SK-N-SH (cell line): Measurements from ENCODE around the gene STARD13. TPM values are rescaled to one million over a fixed set of nuclear protein-coding genes. Genes with fewer than 3 reads are reported as not detected.

Experiments
- CTCF ChIA-PET: fragments of 300-600, 350-600 bp; formaldehyde crosslinking; extraction: SDS; loops from one replicate; lab custom pipeline; 2021; lab: Yijun Ruan, JAX
- POLR2A ChIA-PET: fragments of 350-600 bp; sonication (Branson Sonifier 250); formaldehyde crosslinking; extraction: SDS; loops from one replicate; lab custom pipeline; 2020; ENCODE audit warnings: antibody characterized with exemption, inconsistent platforms; lab: Yijun Ruan, JAX
- DNase-seq: peaks from one replicate; pipeline ENCODE4 v3.0.0; 2012
- H2AFZ ChIP-seq: fragments of 200-600 bp; sonication (generic); 2 replicates; pipeline ENCODE4 v1.8.1; 2016; ENCODE audit warnings: antibody characterized with exemption, mild to moderate bottlenecking, low read depth
- H3F3A ChIP-seq: fragments of 200-600 bp; sonication (generic); replicated peaks from 2 replicates; pipeline ENCODE3; 2016; ENCODE audit warnings: antibody characterized with exemption, mild to moderate bottlenecking; ENCODE audit not compliant: insufficient read depth
- H3K27ac ChIP-seq, 2 experiments: fragments of 200-500 bp in 1 of 2; fragments of 200-600 bp in 1 of 2; sonication (Bioruptor generic) in 1 of 2; sonication (generic), shearing (Covaris generic) in 1 of 2; 2 replicates each; pipeline versions ENCODE4 v1.5.1 to v1.6.1; 2014 to 2016; ENCODE audit warnings: low read depth in 2 of 2, inconsistent platforms in 1 of 2, low read length in 1 of 2, mild to moderate bottlenecking in 1 of 2, mixed read lengths in 1 of 2
- H3K27me3 ChIP-seq: fragments of 200-600 bp; sonication (generic), shearing (Covaris generic); 2 replicates; pipeline ENCODE4 v1.6.1; 2016; ENCODE audit warnings: mixed run types; ENCODE audit not compliant: insufficient read depth
- H3K36me3 ChIP-seq, 2 experiments: fragments of 200-500 bp in 1 of 2; fragments of 200-600 bp in 1 of 2; sonication (Bioruptor generic) in 1 of 2; sonication (generic) in 1 of 2; replicated peaks in 1 of 2; 2 replicates each; pipeline versions ENCODE3 to v1.5.1; 2014 to 2016; ENCODE audit warnings: low read length in 1 of 2, mild to moderate bottlenecking in 1 of 2; ENCODE audit not compliant: insufficient read depth in 2 of 2, control insufficient read depth in 1 of 2
- H3K4me1 ChIP-seq, 2 experiments: fragments of 200-500 bp in 1 of 2; fragments of 200-600 bp in 1 of 2; sonication (Bioruptor generic) in 1 of 2; sonication (generic), shearing (Covaris generic) in 1 of 2; 2 replicates each; pipeline versions ENCODE4 v1.5.1 to v1.6.1; 2014 to 2016; ENCODE audit warnings: low read depth in 1 of 2, low read length in 1 of 2, mixed run types in 1 of 2; ENCODE audit not compliant: insufficient read depth in 2 of 2, control insufficient read depth in 1 of 2
- H3K4me2 ChIP-seq: fragments of 200-600 bp; sonication (generic), shearing (Covaris generic); 2 replicates; pipeline ENCODE4 v1.6.1; 2017; ENCODE audit warnings: mixed run types
- H3K4me3 ChIP-seq, 2 experiments: fragments of 200-500 bp in 1 of 2; fragments of 200-600 bp in 1 of 2; sonication (Bioruptor generic) in 1 of 2; sonication (generic), shearing (Covaris generic) in 1 of 2; 2 replicates each; pipeline versions ENCODE4 v1.5.1 to v1.8.1; 2014 to 2016; ENCODE audit warnings: low read depth in 2 of 2, inconsistent platforms in 1 of 2, low read length in 1 of 2, mild to moderate bottlenecking in 1 of 2, mixed read lengths in 1 of 2, moderate library complexity in 1 of 2
- H3K79me2 ChIP-seq: fragments of 200-600 bp; sonication (generic); 2 replicates; pipeline ENCODE4 v1.8.1; 2017; ENCODE audit warnings: mild to moderate bottlenecking; ENCODE audit not compliant: insufficient read depth
- H3K9ac ChIP-seq: fragments of 200-600 bp; sonication (generic); 2 replicates; pipeline ENCODE4 v1.6.1; 2017; ENCODE audit warnings: mixed run types
- H3K9me2 ChIP-seq: fragments of 200-600 bp; sonication (generic); 2 replicates; pipeline ENCODE4 v1.6.1; 2017; ENCODE audit warnings: mixed run types
- H3K9me3 ChIP-seq: fragments of 200-600 bp; sonication (generic); 2 replicates; pipeline ENCODE4 v1.6.1; 2017; ENCODE audit warnings: mixed run types, mild to moderate bottlenecking, moderate library complexity
- H4K20me1 ChIP-seq: fragments of 200-600 bp; sonication (generic); 2 replicates; pipeline ENCODE4 v1.6.1; 2017; ENCODE audit warnings: mild to moderate bottlenecking, mixed run types; ENCODE audit not compliant: insufficient read depth
- ELF1 ChIP-seq: IDR thresholded peaks from 2 replicates; pipeline ENCODE4 v1.4.0; 2012
- EZH2phosphoT487 ChIP-seq: fragments of 200-600 bp; sonication (generic); IDR thresholded peaks from 2 replicates; pipeline ENCODE4 v1.6.1; 2017; ENCODE audit warnings: low read depth, mixed run types, mild to moderate bottlenecking, antibody characterized with exemption, moderate library complexity, borderline replicate concordance
- FOSL2 ChIP-seq: IDR thresholded peaks from 2 replicates; pipeline ENCODE4 v1.4.0; 2012; ENCODE audit warnings: low read depth, mild to moderate bottlenecking, moderate library complexity, borderline replicate concordance
- FOXJ3 ChIP-seq: sonication (generic); formaldehyde crosslinking; IDR thresholded peaks from 2 replicates; pipeline ENCODE4 v1.5.1; 2020; ENCODE audit warnings: mild to moderate bottlenecking, missing genetic modification reagents
- GABPA ChIP-seq: IDR thresholded peaks from 2 replicates; pipeline ENCODE4 v1.4.0; 2012; ENCODE audit warnings: low read depth, mild to moderate bottlenecking
- GATA2 ChIP-seq: sonication (generic); formaldehyde crosslinking; IDR thresholded peaks from 2 replicates; pipeline ENCODE4 v1.5.0; 2020; ENCODE audit warnings: mild to moderate bottlenecking, missing genetic modification reagents
- JUND ChIP-seq: IDR thresholded peaks from 2 replicates; pipeline ENCODE4 v1.4.0; 2012
- MEF2A ChIP-seq: IDR thresholded peaks from 2 replicates; pipeline ENCODE4 v1.4.0; 2012; ENCODE audit warnings: low read depth, borderline replicate concordance
- MXI1 ChIP-seq: IDR thresholded peaks from 2 replicates; pipeline ENCODE4 v1.6.1; 2012; ENCODE audit warnings: mild to moderate bottlenecking, low read depth, low read length, improper control_type of control experiment
- NFIC ChIP-seq: IDR thresholded peaks from 2 replicates; pipeline ENCODE4 v1.4.0; 2012; ENCODE audit warnings: borderline replicate concordance
- RCOR1 ChIP-seq: fragments of 150-350 bp; IDR thresholded peaks from 2 replicates; pipeline ENCODE4 v1.6.1; 2017; ENCODE audit warnings: antibody characterized with exemption, low read length
- RFX5 ChIP-seq: IDR thresholded peaks from 2 replicates; pipeline ENCODE4 v1.6.1; 2012; ENCODE audit warnings: mild to moderate bottlenecking, improper control_type of control experiment, low read length
- SIN3A ChIP-seq: IDR thresholded peaks from 2 replicates; pipeline ENCODE4 v1.6.1; 2012; ENCODE audit warnings: low read depth, mild to moderate bottlenecking, low read length, moderate library complexity, borderline replicate concordance
- TAF1 ChIP-seq: IDR thresholded peaks from 2 replicates; pipeline ENCODE4 v1.6.1; 2012; ENCODE audit warnings: low read depth, mild to moderate bottlenecking, low read length, moderate library complexity, borderline replicate concordance
- TEAD4 ChIP-seq: IDR thresholded peaks from 2 replicates; pipeline ENCODE4 v1.4.0; 2012; ENCODE audit warnings: mild to moderate bottlenecking, borderline replicate concordance; ENCODE audit not compliant: insufficient read depth
- WGBS: methylation state at CpG from one replicate; pipeline ENCODE4 v1.1.6; 2017; ENCODE audit warnings: low lambda C conversion rate; 5-methylcytosine and 5-hydroxymethylcytosine counted together
- polyA plus RNA-seq, 3 experiments: library from polyadenylated mRNA; depleted of rRNA; stranded (reverse); fragments of >200 nt; gene quantifications; 2 replicates each; pipeline ENCODE4 v1.2.3, GENCODE V29; 2012
- TF ChIP-seq, protein P1 (sequence below): IDR thresholded peaks from 2 replicates; pipeline ENCODE4 v1.6.1; 2012; ENCODE audit warnings: mild to moderate bottlenecking, low read depth, low read length, moderate library complexity
- TF ChIP-seq, protein P2 (sequence below): fragments of 200-600 bp; sonication (generic); IDR thresholded peaks from 2 replicates; pipeline ENCODE4 v1.6.1; 2017; ENCODE audit warnings: antibody characterized with exemption, mild to moderate bottlenecking, moderate library complexity
- TF ChIP-seq, protein P3 (sequence below): IDR thresholded peaks from 2 replicates; pipeline ENCODE4 v1.4.0; 2012; ENCODE audit warnings: low read depth, borderline replicate concordance
- TF ChIP-seq, protein P4 (sequence below): fragments of 150-350 bp; IDR thresholded peaks from 2 replicates; pipeline ENCODE4 v1.6.1; 2016; ENCODE audit warnings: mild to moderate bottlenecking, low read depth, low read length

Gene STARD13
- polyA plus RNA-seq, 1 of the 3 experiments (the other 2 are of a cell fraction) = 5.7 TPM

DNA sequence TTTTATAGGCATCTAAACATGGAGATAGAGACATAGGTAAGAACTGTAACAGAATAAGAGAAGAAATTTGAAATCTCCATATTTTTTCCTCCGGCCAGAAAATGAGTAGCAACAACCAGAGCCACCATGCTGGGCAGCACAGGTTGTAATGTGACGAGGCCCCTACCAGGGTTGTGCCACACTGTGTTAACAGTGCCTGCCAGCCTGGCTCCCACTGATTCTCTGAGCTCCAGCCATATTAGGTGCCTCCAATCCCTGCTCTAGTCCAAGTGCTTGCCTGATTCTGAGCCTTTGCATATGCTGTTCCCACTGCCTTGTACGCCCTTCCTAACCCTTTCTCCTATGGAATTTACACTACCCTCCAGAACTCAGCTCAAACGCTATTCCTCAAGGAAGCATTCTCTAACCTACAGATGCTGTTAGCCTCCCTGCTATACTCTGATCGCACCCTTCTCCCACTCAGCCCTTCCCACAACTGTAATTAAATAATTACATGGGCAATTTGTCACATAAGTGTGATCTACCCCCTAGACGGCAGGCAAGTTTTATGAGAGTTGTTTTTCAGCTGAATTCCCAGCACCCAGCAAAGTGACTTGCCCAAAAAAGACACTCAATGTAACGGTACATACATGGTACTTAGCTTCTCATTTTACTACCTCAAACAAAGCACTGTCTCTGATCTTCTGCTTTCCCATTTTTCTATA, 37.6 kb upstream of the STARD13 start (continued):
- TF ChIP-seq, protein P1, sequence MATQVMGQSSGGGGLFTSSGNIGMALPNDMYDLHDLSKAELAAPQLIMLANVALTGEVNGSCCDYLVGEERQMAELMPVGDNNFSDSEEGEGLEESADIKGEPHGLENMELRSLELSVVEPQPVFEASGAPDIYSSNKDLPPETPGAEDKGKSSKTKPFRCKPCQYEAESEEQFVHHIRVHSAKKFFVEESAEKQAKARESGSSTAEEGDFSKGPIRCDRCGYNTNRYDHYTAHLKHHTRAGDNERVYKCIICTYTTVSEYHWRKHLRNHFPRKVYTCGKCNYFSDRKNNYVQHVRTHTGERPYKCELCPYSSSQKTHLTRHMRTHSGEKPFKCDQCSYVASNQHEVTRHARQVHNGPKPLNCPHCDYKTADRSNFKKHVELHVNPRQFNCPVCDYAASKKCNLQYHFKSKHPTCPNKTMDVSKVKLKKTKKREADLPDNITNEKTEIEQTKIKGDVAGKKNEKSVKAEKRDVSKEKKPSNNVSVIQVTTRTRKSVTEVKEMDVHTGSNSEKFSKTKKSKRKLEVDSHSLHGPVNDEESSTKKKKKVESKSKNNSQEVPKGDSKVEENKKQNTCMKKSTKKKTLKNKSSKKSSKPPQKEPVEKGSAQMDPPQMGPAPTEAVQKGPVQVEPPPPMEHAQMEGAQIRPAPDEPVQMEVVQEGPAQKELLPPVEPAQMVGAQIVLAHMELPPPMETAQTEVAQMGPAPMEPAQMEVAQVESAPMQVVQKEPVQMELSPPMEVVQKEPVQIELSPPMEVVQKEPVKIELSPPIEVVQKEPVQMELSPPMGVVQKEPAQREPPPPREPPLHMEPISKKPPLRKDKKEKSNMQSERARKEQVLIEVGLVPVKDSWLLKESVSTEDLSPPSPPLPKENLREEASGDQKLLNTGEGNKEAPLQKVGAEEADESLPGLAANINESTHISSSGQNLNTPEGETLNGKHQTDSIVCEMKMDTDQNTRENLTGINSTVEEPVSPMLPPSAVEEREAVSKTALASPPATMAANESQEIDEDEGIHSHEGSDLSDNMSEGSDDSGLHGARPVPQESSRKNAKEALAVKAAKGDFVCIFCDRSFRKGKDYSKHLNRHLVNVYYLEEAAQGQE = no peak
- TF ChIP-seq NFIC (no peak), GATA2 (CRISPR knock-in tag) (no peak), RFX5 (no peak), TEAD4 (no peak), TAF1 (no peak), JUND (no peak)
- TF ChIP-seq, protein P2, sequence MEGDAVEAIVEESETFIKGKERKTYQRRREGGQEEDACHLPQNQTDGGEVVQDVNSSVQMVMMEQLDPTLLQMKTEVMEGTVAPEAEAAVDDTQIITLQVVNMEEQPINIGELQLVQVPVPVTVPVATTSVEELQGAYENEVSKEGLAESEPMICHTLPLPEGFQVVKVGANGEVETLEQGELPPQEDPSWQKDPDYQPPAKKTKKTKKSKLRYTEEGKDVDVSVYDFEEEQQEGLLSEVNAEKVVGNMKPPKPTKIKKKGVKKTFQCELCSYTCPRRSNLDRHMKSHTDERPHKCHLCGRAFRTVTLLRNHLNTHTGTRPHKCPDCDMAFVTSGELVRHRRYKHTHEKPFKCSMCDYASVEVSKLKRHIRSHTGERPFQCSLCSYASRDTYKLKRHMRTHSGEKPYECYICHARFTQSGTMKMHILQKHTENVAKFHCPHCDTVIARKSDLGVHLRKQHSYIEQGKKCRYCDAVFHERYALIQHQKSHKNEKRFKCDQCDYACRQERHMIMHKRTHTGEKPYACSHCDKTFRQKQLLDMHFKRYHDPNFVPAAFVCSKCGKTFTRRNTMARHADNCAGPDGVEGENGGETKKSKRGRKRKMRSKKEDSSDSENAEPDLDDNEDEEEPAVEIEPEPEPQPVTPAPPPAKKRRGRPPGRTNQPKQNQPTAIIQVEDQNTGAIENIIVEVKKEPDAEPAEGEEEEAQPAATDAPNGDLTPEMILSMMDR = no peak
- TF ChIP-seq, protein P3, sequence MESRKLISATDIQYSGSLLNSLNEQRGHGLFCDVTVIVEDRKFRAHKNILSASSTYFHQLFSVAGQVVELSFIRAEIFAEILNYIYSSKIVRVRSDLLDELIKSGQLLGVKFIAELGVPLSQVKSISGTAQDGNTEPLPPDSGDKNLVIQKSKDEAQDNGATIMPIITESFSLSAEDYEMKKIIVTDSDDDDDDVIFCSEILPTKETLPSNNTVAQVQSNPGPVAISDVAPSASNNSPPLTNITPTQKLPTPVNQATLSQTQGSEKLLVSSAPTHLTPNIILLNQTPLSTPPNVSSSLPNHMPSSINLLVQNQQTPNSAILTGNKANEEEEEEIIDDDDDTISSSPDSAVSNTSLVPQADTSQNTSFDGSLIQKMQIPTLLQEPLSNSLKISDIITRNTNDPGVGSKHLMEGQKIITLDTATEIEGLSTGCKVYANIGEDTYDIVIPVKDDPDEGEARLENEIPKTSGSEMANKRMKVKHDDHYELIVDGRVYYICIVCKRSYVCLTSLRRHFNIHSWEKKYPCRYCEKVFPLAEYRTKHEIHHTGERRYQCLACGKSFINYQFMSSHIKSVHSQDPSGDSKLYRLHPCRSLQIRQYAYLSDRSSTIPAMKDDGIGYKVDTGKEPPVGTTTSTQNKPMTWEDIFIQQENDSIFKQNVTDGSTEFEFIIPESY = no peak

DNA sequence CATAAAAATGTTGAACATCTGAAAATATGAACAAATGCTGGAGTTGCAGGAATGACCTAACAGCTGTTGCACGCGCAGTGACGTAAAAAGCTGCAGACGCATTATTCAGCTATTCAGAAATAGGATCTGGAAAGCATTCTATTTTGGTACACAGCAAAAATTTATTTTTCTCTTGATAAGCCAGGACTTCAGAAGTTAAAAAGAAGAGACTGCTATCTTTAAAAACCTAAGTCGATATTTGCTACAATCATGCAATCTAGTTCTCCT, 36.9 kb upstream of the STARD13 start:
- H2AFZ ChIP-seq = no peak overlapping the region
- no peaks in the 10 kb centered on the region for H3K9me2 ChIP-seq
- H3K4me3 ChIP-seq = no peak overlapping the region
- CTCF ChIA-PET = no interaction called here
- H3F3A ChIP-seq = peaks cover 6% of the 10 kb centered on the region
- 94% methylated on average over 5 of the region's 5 CpGs for WGBS
- no peak overlapping the region for H3K4me2 ChIP-seq
- no peaks in the 10 kb centered on the region for H3K79me2 ChIP-seq
- H4K20me1 ChIP-seq = no peaks in the 10 kb centered on the region
- no peak for DNase-seq
- no peak overlapping the region for H3K9ac ChIP-seq
- POLR2A ChIA-PET = no interaction called here
- H3K27ac ChIP-seq = no peak overlapping the region
- H3K9me3 ChIP-seq = no peaks in the 10 kb centered on the region
- no peaks in the 10 kb centered on the region; a peak in 2 of 4 replicates for H3K4me1 ChIP-seq
- no peak for TF ChIP-seq GABPA
- no peak for TF ChIP-seq MXI1
- TF ChIP-seq GATA2 (CRISPR knock-in tag) = no peak
- no peak for TF ChIP-seq SIN3A
- TF ChIP-seq RCOR1 = no peak
- TF ChIP-seq FOSL2 = no peak
- TF ChIP-seq, protein P1 = no peak
- TF ChIP-seq FOXJ3 (CRISPR knock-in tag) = no peak
- TF ChIP-seq MEF2A = no peak
- no peak for TF ChIP-seq EZH2phosphoT487
- no peak for TF ChIP-seq ELF1
- no peak for TF ChIP-seq TAF1
- TF ChIP-seq, protein P4, sequence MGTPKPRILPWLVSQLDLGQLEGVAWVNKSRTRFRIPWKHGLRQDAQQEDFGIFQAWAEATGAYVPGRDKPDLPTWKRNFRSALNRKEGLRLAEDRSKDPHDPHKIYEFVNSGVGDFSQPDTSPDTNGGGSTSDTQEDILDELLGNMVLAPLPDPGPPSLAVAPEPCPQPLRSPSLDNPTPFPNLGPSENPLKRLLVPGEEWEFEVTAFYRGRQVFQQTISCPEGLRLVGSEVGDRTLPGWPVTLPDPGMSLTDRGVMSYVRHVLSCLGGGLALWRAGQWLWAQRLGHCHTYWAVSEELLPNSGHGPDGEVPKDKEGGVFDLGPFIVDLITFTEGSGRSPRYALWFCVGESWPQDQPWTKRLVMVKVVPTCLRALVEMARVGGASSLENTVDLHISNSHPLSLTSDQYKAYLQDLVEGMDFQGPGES = no peak
- no peak for TF ChIP-seq JUND
- H3K27me3 ChIP-seq = no peaks in the 10 kb centered on the region
- H3K36me3 ChIP-seq = no peaks in the 10 kb centered on the region
